Measurements from ENCODE around the gene ADGB.

- no peak for TF ChIP-seq CTCF (IDR thresholded peaks at IDR 0.05; ENCODE audit: insufficient read depth, low read length, poor library complexity, severe bottlenecking)
- no peak for TF ChIP-seq EZH2phosphoT487 (conservative IDR thresholded peaks at IDR 0.05; ENCODE audit: low read length)
Measured at GRCh38 chr6:146553377-146554135, 45.2 kb upstream of the ADGB start.
